ENCODE data around the gene CDKAL1. TPM values are rescaled to one million over a fixed set of nuclear protein-coding genes. Genes with fewer than 3 reads are reported as not detected.

CDKAL1 gene
- total RNA-seq, 4 donors from 2014 or later: 10.3 to 11.2 (median 10.5) TPM

GRCh38 chr6:20492099-20492498, 42.2 kb upstream of the CDKAL1 start:
- DNase-seq (ENCODE audit: extremely low spot score): no peak
- intact Hi-C loops (cut with DNase I): no loop called here
- 92% methylated on average over 2 of the region's 2 CpGs for WGBS
- H3K4me3 ChIP-seq: no peak overlapping the region
- no peaks in the 10 kb centered on the region for H3K4me1 ChIP-seq
- H3K9me3 ChIP-seq: no peaks in the 10 kb centered on the region
- H3K36me3 ChIP-seq: peaks cover 12 to 37% (median 21%) of the 10 kb centered on the region in 4 donors
- H3K27ac ChIP-seq (replicated peaks in 1 of 4): no peak overlapping the region
- no peak for TF ChIP-seq POLR2AphosphoS5 (IDR thresholded peaks at IDR 0.05)
- TF ChIP-seq POLR2A (IDR thresholded peaks at IDR 0.05; ENCODE audit: low read depth): no peak
- no peak for TF ChIP-seq CTCF (IDR thresholded peaks at IDR 0.05)
- TF ChIP-seq EP300 (IDR thresholded peaks at IDR 0.05): no peak
- no peaks in the 10 kb centered on the region for H3K27me3 ChIP-seq

- TF ChIP-seq CTCF (IDR thresholded peaks at IDR 0.05) (no peak), POLR2A (IDR thresholded peaks at IDR 0.05; ENCODE audit: low read depth) (no peak), POLR2AphosphoS5 (IDR thresholded peaks at IDR 0.05) (no peak), EP300 (IDR thresholded peaks at IDR 0.05) (no peak)
- Histone ChIP-seq H3K9me3 (no peaks in the 10 kb centered on the region), H3K27me3 (no peaks in the 10 kb centered on the region), H3K27ac (replicated peaks in 1 of 4) (no peak overlapping the region), H3K4me3 (no peak overlapping the region), H3K4me1 (no peaks in the 10 kb centered on the region), H3K36me3 (no peaks in the 10 kb centered on the region)
- DNase-seq (ENCODE audit: extremely low spot score): no peak
- intact Hi-C loops (cut with DNase I): no loop called here
- WGBS: 67% methylated on average over 8 of the region's 8 CpGs
These were observed 36.8 kb upstream of the CDKAL1 start for GRCh38 chr6:20497216-20498040.

- DNase-seq (ENCODE audit: extremely low spot score): no peak
- Histone ChIP-seq H3K27ac (replicated peaks in 1 of 4) (no peak overlapping the region), H3K9me3 (no peaks in the 10 kb centered on the region), H3K4me1 (no peaks in the 10 kb centered on the region), H3K36me3 (no peaks in the 10 kb centered on the region), H3K27me3 (no peaks in the 10 kb centered on the region), H3K4me3 (no peak overlapping the region)
- WGBS: 98% methylated on average over 2 of the region's 2 CpGs
- TF ChIP-seq CTCF (IDR thresholded peaks at IDR 0.05): no peak
- TF ChIP-seq POLR2A (IDR thresholded peaks at IDR 0.05; ENCODE audit: low read depth): no peak
- no peak for TF ChIP-seq EP300 (IDR thresholded peaks at IDR 0.05)
- TF ChIP-seq POLR2AphosphoS5 (IDR thresholded peaks at IDR 0.05): no peak
- intact Hi-C loops (cut with DNase I): no loop called here
These were observed 36.2 kb upstream of the CDKAL1 start for GRCh38 chr6:20498041-20498385.

GRCh38 chr6:20509212-20509611, 25.0 kb upstream of the CDKAL1 start:
- no peak for DNase-seq (ENCODE audit: extremely low spot score)
- Histone ChIP-seq H3K4me1 (no peaks in the 10 kb centered on the region), H3K27me3 (peaks cover 0 to 5% (median 0%) of the 10 kb centered on the region in 4 donors), H3K4me3 (no peak overlapping the region), H3K27ac (replicated peaks in 1 of 4) (no peak overlapping the region), H3K9me3 (no peaks in the 10 kb centered on the region), H3K36me3 (no peaks in the 10 kb centered on the region)
- TF ChIP-seq EP300 (IDR thresholded peaks at IDR 0.05) (no peak), POLR2AphosphoS5 (IDR thresholded peaks at IDR 0.05) (no peak), POLR2A (IDR thresholded peaks at IDR 0.05; ENCODE audit: low read depth) (no peak), CTCF (IDR thresholded peaks at IDR 0.05) (no peak)
- WGBS: 64% methylated on average over 2 of the region's 2 CpGs
- intact Hi-C loops (cut with DNase I): no loop called here

Measured in esophagus muscularis mucosa (tissue), 4 donors.